IMR-90 (cell line): ENCODE measurements around the gene JADE2. TPM values are rescaled to one million over a fixed set of nuclear protein-coding genes. Genes with fewer than 3 reads are reported as not detected.

Experiments
- ATAC-seq: fragments of 200-7000 bp; cut with Tn5 transposase; 2 replicates; pipeline ENCODE4 v1.9.1; 2020; ENCODE audit warnings: low read depth, mild to moderate bottlenecking, moderate library complexity
- BruUV-seq: library from RNA; stranded (reverse); fragments of 400-500 nt; replicated peaks from 2 replicates; lab custom pipeline; 2021; lab: Mats Ljungman, UMichigan
- CTCF ChIA-PET: fragments of 300-600 bp; formaldehyde crosslinking; extraction: SDS; loops from one replicate; lab custom pipeline; 2021; ENCODE audit warnings: antibody characterized with exemption; lab: Yijun Ruan, JAX
- POLR2A ChIA-PET: fragments of 300-600 bp; sonication (Branson Sonifier 250); formaldehyde crosslinking; loops from one replicate; lab custom pipeline; 2022; ENCODE audit warnings: antibody characterized with exemption; ENCODE audit not compliant: unreplicated experiment; lab: Charles Lee
- DNase-seq: peaks from one replicate; pipeline ENCODE4 v3.0.0; 2013
- H2AFZ ChIP-seq: replicated peaks from 2 replicates; pipeline ENCODE3; 2013; ENCODE audit warnings: low read length, mild to moderate bottlenecking; ENCODE audit not compliant: poor library complexity
- H2AK5ac ChIP-seq: 2 replicates; pipeline ENCODE4 v1.6.1; 2013; ENCODE audit warnings: low read depth, low read length, inconsistent platforms
- H2AK9ac ChIP-seq: replicated peaks from 2 replicates; pipeline ENCODE3; 2013; ENCODE audit warnings: mild to moderate bottlenecking, low read depth, low read length, moderate library complexity; ENCODE audit not compliant: poor library complexity
- H2BK120ac ChIP-seq: 2 replicates; pipeline ENCODE4 v1.6.1; 2013; ENCODE audit warnings: low read depth, low read length, inconsistent platforms
- H2BK15ac ChIP-seq: 3 replicates; pipeline ENCODE4 v1.6.1; 2013; ENCODE audit warnings: low read depth, low read length, inconsistent platforms
- H2BK20ac ChIP-seq: 2 replicates; pipeline ENCODE4 v1.6.1; 2013; ENCODE audit warnings: low read depth, mild to moderate bottlenecking, inconsistent platforms, low read length, moderate library complexity
- H2BK5ac ChIP-seq: 2 replicates; pipeline ENCODE4 v1.6.1; 2013; ENCODE audit warnings: mild to moderate bottlenecking, low read depth, low read length, inconsistent platforms; ENCODE audit not compliant: poor library complexity, severe bottlenecking
- H3K14ac ChIP-seq: replicated peaks from 2 replicates; pipeline ENCODE4 v1.6.1; 2013; ENCODE audit warnings: low read depth, low read length, inconsistent platforms
- H3K18ac ChIP-seq: 2 replicates; pipeline ENCODE4 v1.6.1; 2013; ENCODE audit warnings: low read depth, low read length, control low read depth
- H3K23ac ChIP-seq: 2 replicates; pipeline ENCODE4 v1.6.1; 2013; ENCODE audit warnings: low read depth, low read length, inconsistent platforms
- H3K27ac ChIP-seq: 2 replicates; pipeline ENCODE4 v1.5.1; 2013; ENCODE audit warnings: mild to moderate bottlenecking, control low read depth, low read length; ENCODE audit not compliant: insufficient read depth
- H3K27me3 ChIP-seq: 2 replicates; pipeline ENCODE4 v1.6.1; 2013; ENCODE audit warnings: low read length; ENCODE audit not compliant: control insufficient read depth, insufficient read depth
- H3K36me3 ChIP-seq: 2 replicates; pipeline ENCODE4 v1.6.1; 2013; ENCODE audit warnings: low read length, mixed read lengths; ENCODE audit not compliant: control insufficient read depth, insufficient read depth
- H3K4ac ChIP-seq: 2 replicates; pipeline ENCODE4 v1.6.1; 2013; ENCODE audit warnings: low read depth, low read length, inconsistent platforms
- H3K4me1 ChIP-seq: 2 replicates; pipeline ENCODE4 v1.6.1; 2013; ENCODE audit warnings: low read length, mixed read lengths; ENCODE audit not compliant: control insufficient read depth, insufficient read depth
- H3K4me2 ChIP-seq: 2 replicates; pipeline ENCODE4 v1.6.1; 2013; ENCODE audit warnings: low read depth, mild to moderate bottlenecking, control low read depth, low read length, moderate library complexity
- H3K4me3 ChIP-seq: 2 replicates; pipeline ENCODE4 v1.5.1; 2013; ENCODE audit warnings: low read depth, mild to moderate bottlenecking, control low read depth, low read length, moderate library complexity; ENCODE audit not compliant: insufficient read depth
- H3K56ac ChIP-seq: 2 replicates; pipeline ENCODE4 v1.6.1; 2013; ENCODE audit warnings: low read length, inconsistent platforms; ENCODE audit not compliant: insufficient read depth; ENCODE audit errors: extremely low read depth
- H3K79me1 ChIP-seq, 2 experiments: 2 replicates each; pipeline ENCODE4 v1.6.1; 2013; ENCODE audit warnings: low read length in 2 of 2, inconsistent platforms in 1 of 2, low read depth in 1 of 2
- H3K9ac ChIP-seq: 2 replicates; pipeline ENCODE4 v1.6.1; 2013; ENCODE audit warnings: low read depth, low read length, control low read depth
- H3K9me1 ChIP-seq: 2 replicates; pipeline ENCODE4 v1.6.1; 2013; ENCODE audit warnings: low read length, inconsistent platforms; ENCODE audit not compliant: insufficient read depth
- H3K9me3 ChIP-seq: 2 replicates; pipeline ENCODE4 v1.6.1; 2013; ENCODE audit warnings: low read length; ENCODE audit not compliant: control insufficient read depth, insufficient read depth
- H4K20me1 ChIP-seq: 2 replicates; pipeline ENCODE4 v1.6.1; 2013; ENCODE audit warnings: low read length, inconsistent platforms; ENCODE audit not compliant: insufficient read depth
- H4K5ac ChIP-seq: 2 replicates; pipeline ENCODE4 v1.6.1; 2013; ENCODE audit warnings: mild to moderate bottlenecking, low read depth, low read length, control low read depth
- H4K8ac ChIP-seq, 2 experiments: 2 replicates each; pipeline ENCODE4 v1.6.1; 2013; ENCODE audit warnings: low read depth in 2 of 2, low read length in 2 of 2, control low read depth in 1 of 2, inconsistent platforms in 1 of 2
- H4K91ac ChIP-seq: 2 replicates; pipeline ENCODE4 v1.6.1; 2013; ENCODE audit warnings: low read depth, low read length, inconsistent platforms; ENCODE audit not compliant: insufficient read depth
- CEBPB ChIP-seq: IDR thresholded peaks from 2 replicates; pipeline ENCODE4 v1.6.1; 2012; ENCODE audit warnings: low read depth, low read length, improper control_type of control experiment
- MAZ ChIP-seq: IDR thresholded peaks from 2 replicates; pipeline ENCODE4 v1.6.1; 2012; ENCODE audit warnings: low read depth, mild to moderate bottlenecking, low read length, improper control_type of control experiment, moderate library complexity, borderline replicate concordance
- MXI1 ChIP-seq: IDR thresholded peaks from 2 replicates; pipeline ENCODE4 v1.6.1; 2012; ENCODE audit warnings: low read depth, mild to moderate bottlenecking, low read length, moderate library complexity, borderline replicate concordance
- POLR2A ChIP-seq: IDR thresholded peaks from 2 replicates; pipeline ENCODE4 v1.6.1; 2012; ENCODE audit warnings: mild to moderate bottlenecking, low read depth, low read length
- RAD21 ChIP-seq: IDR thresholded peaks from 2 replicates; pipeline ENCODE4 v1.6.1; 2012; ENCODE audit warnings: low read length, improper control_type of control experiment
- SMC3 ChIP-seq: fragments of 150-350 bp; IDR thresholded peaks from 2 replicates; pipeline ENCODE4 v1.6.1; 2016; ENCODE audit warnings: low read depth, mild to moderate bottlenecking, antibody characterized with exemption, low read length, moderate library complexity
- WGBS, 2 experiments: methylation state at CpG; one replicate each; pipeline versions ENCODE4 v1.1.5 to v1.1.7; 2013; ENCODE audit warnings: missing lambda C conversion rate in 2 of 2; ENCODE audit not compliant: insufficient read length in 1 of 2; ENCODE audit errors: extremely low coverage in 2 of 2; 5-methylcytosine and 5-hydroxymethylcytosine counted together
- dilution Hi-C: fragments of 300-500 bp; cut with HindIII; formaldehyde crosslinking; loops from one replicate; pipeline ENCODE4 v1.14.3; 2018; ENCODE audit warnings: low sequenced_read_pairs; ENCODE audit not compliant: unreplicated experiment
- in situ Hi-C: fragments of 300-500 bp; cut with MboI; formaldehyde crosslinking; loops from 3 replicates; pipeline ENCODE4 v1.14.3; 2019; ENCODE audit warnings: low sequenced_read_pairs, inconsistent platforms, mixed read lengths
- intact Hi-C: fragments of 100-400 bp; cut with micrococcal nuclease; formaldehyde crosslinking; loops from 2 replicates; pipeline ENCODE4 v1.10.0; 2022
- polyA plus RNA-seq, 3 experiments: library from polyadenylated mRNA; depleted of rRNA; stranded (reverse); fragments of >200 nt; gene quantifications; 2 replicates each; pipeline ENCODE4 v1.2.3, GENCODE V29; 2012; ENCODE audit warnings: low replicate concordance in 1 of 3
- total RNA-seq: library from RNA; depleted of rRNA; stranded (reverse); fragments of >200 nt; gene quantifications from 2 replicates; pipeline ENCODE4 v1.2.3, GENCODE V29; 2012
- TF ChIP-seq, protein P1 (sequence below): conservative IDR thresholded peaks from 2 replicates; pipeline ENCODE4 v1.5.1; 2012; ENCODE audit warnings: mild to moderate bottlenecking, low read depth, low read length, improper control_type of control experiment
- TF ChIP-seq, protein P2 (sequence below): fragments of 150-350 bp; IDR thresholded peaks from 2 replicates; pipeline ENCODE4 v1.6.1; 2017; ENCODE audit warnings: mild to moderate bottlenecking, antibody characterized with exemption, low read length, low read depth

Gene JADE2
- total and polyA plus RNA-seq, 2 of the 4 experiments (the other 2 are of a cell fraction), result 13.3 to 14.9 TPM

DNA sequence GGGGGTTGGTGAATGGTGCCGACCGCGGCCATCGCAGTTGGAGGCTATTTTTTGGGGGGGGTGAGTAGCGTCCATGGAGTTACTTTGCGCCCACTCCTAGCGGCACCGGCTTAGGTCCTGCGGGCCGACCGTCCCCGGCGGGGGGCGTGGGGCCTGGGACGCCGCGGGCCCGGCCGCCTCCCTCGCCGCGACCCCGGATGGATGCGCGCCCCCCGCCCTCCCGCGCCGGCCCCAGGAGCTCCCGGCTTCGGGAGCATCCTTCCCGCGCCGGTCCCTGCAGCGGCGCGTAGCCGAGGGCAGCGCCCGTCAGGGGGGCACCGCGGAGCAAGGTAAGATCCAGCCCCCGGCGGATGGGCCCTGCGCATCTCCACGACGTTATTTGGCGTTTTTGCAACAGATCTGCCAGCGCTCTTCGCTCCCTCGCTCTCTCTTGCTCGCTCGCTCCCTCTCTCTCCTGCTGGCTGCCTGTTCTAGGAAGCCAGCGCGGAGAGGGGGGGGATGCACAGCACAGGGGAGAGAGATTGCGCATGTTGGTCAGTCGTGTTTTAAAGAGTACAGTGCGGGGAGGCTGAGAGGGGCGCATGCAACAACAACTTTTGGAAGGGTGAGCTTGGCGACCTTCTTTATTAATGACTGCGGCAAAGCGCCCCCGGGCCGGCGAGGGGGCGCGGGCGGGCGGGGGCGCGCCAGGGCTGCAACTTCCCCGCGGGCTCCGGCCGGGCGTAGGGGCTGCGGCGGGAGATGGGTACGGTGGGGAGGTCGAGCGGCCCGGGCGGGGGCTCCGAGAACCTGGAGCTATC is 413 bp downstream of the JADE2 start:
- intact Hi-C loops, result loop anchor here (1.0 kb wide), 2 partner anchors 87 to 114 kb away; no protein-coding TSS in a partner anchor
- peak; percentile 5 for ATAC-seq
- peak overlapping the region; percentile 73 for H3K9ac ChIP-seq

More for the DNA sequence above, 413 bp downstream of the JADE2 start:
- Histone ChIP-seq H3K36me3 (no peaks in the 10 kb centered on the region), H4K91ac (peak overlapping the region; percentile 44), H3K27ac (peak overlapping the region; percentile 93), H3K4me1 (peaks cover 28% of the 10 kb centered on the region), H3K23ac (peak overlapping the region; percentile 78), H3K9me1 (peaks cover 19% of the 10 kb centered on the region), H4K5ac (peak overlapping the region; percentile 58), H3K27me3 (peaks cover 2% of the 10 kb centered on the region), H2BK5ac (peak overlapping the region; percentile 90), H3K4me3 (peak overlapping the region; percentile 62), H3K9me3 (no peaks in the 10 kb centered on the region), H2AK9ac (peak overlapping the region; percentile 97), H3K4ac (peak overlapping the region; percentile 58), H2AK5ac (peak overlapping the region; percentile 35; the same call in 1 of the 2 replicates), H4K20me1 (peaks cover 24% of the 10 kb centered on the region), H4K8ac (peak overlapping the region; percentile 16 to 51; a peak in 2 of 4 replicates), H2BK120ac (peak overlapping the region; percentile 10; the same call in 1 of the 2 replicates), H3K56ac (peak overlapping the region; percentile 43; the same call in 1 of the 2 replicates), H3K18ac (peak overlapping the region; percentile 67), H3K4me2 (peak overlapping the region; percentile 96), H2BK15ac (no peak overlapping the region), H2BK20ac (no peak overlapping the region), H2AFZ (peak overlapping the region; percentile 93), H3K79me1 (peaks cover 22 to 36% of the 10 kb centered on the region in 2 experiments), H3K14ac (peak overlapping the region; percentile 81)
- in situ Hi-C loops, result loop anchor here (10.0 kb wide), 1 partner anchor 111 kb away; the partner anchor contains the start of gene CDKN2AIPNL
- peak; percentile 83 for DNase-seq
- dilution Hi-C loops, result no loop called here
- ChIA-PET CTCF (no interaction called here), POLR2A (interaction anchor here (1.0 kb wide), 1 partner anchor 154 kb away, joined by 5 read pairs; the partner anchor contains the start of gene UBE2B)
- no TSS peak for BruUV-seq
- 0% methylated on average over 61 of the region's 84 CpGs; no CpG with 5 or more reads in 1 of the 2 experiments for WGBS, 2 experiments
- TF ChIP-seq RAD21 (peak; percentile 50), POLR2A (peak; percentile 68), MAZ (peak; percentile 85; the same call in 1 of the 2 replicates), MXI1 (no peak; the same call in 1 of the 2 replicates), CEBPB (peak; percentile 61), SMC3 (peak; percentile 31; the same call in 1 of the 2 replicates)
- TF ChIP-seq, protein P1, sequence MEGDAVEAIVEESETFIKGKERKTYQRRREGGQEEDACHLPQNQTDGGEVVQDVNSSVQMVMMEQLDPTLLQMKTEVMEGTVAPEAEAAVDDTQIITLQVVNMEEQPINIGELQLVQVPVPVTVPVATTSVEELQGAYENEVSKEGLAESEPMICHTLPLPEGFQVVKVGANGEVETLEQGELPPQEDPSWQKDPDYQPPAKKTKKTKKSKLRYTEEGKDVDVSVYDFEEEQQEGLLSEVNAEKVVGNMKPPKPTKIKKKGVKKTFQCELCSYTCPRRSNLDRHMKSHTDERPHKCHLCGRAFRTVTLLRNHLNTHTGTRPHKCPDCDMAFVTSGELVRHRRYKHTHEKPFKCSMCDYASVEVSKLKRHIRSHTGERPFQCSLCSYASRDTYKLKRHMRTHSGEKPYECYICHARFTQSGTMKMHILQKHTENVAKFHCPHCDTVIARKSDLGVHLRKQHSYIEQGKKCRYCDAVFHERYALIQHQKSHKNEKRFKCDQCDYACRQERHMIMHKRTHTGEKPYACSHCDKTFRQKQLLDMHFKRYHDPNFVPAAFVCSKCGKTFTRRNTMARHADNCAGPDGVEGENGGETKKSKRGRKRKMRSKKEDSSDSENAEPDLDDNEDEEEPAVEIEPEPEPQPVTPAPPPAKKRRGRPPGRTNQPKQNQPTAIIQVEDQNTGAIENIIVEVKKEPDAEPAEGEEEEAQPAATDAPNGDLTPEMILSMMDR, result 0 out of 2 replicates have a peak, but pooled peaks have one; percentile 8
- TF ChIP-seq, protein P2, sequence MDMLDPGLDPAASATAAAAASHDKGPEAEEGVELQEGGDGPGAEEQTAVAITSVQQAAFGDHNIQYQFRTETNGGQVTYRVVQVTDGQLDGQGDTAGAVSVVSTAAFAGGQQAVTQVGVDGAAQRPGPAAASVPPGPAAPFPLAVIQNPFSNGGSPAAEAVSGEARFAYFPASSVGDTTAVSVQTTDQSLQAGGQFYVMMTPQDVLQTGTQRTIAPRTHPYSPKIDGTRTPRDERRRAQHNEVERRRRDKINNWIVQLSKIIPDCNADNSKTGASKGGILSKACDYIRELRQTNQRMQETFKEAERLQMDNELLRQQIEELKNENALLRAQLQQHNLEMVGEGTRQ, result no peak
